A673 (cell line): ENCODE data around the gene CETP. TPM values are rescaled to one million over a fixed set of nuclear protein-coding genes. Genes with fewer than 3 reads are reported as not detected.

ENCODE experiments used
- BruUV-seq: library from RNA; stranded (reverse); fragments of 400-500 nt; replicated peaks from 2 replicates; lab custom pipeline; 2021; lab: Mats Ljungman, UMichigan
- CTCF ChIA-PET: fragments of 300-600 bp; sonication (Branson Sonifier 250); formaldehyde crosslinking; loops from one replicate; lab custom pipeline; 2022; ENCODE audit warnings: antibody characterized with exemption; lab: Charles Lee
- POLR2A ChIA-PET: fragments of 300-600 bp; sonication (Branson Sonifier 250); formaldehyde crosslinking; loops from one replicate; lab custom pipeline; 2022; ENCODE audit warnings: antibody characterized with exemption; ENCODE audit not compliant: low non-redundant PET; lab: Charles Lee
- DNase-seq: peaks from one replicate; pipeline ENCODE4 v3.0.0-alpha.2; 2015; ENCODE audit warnings: low spot score
- H3K27ac ChIP-seq: fragments of 200-600 bp; sonication (generic); 2 replicates; pipeline ENCODE4 v1.5.1; 2016; ENCODE audit warnings: mixed run types, low read depth, mild to moderate bottlenecking, mixed read lengths, antibody characterized with exemption, low read length; ENCODE audit not compliant: poor library complexity, severe bottlenecking
- H3K27me3 ChIP-seq: fragments of 200-600 bp; sonication (generic); replicated peaks from 2 replicates; pipeline ENCODE4 v1.6.1; 2017; ENCODE audit warnings: mixed run types, low read depth, mild to moderate bottlenecking, mixed read lengths, antibody characterized with exemption, low read length; ENCODE audit not compliant: insufficient read depth, poor library complexity
- H3K36me3 ChIP-seq: fragments of 200-600 bp; sonication (generic); 2 replicates; pipeline ENCODE4 v1.6.1; 2016; ENCODE audit warnings: mixed run types, mild to moderate bottlenecking, mixed read lengths, antibody characterized with exemption, low read length; ENCODE audit not compliant: insufficient read depth, poor library complexity, severe bottlenecking
- H3K4me1 ChIP-seq: fragments of 200-600 bp; sonication (generic); 2 replicates; pipeline ENCODE4 v1.6.1; 2017; ENCODE audit warnings: mixed run types, mild to moderate bottlenecking, mixed read lengths, antibody characterized with exemption, low read length; ENCODE audit not compliant: insufficient read depth, poor library complexity, severe bottlenecking
- H3K4me3 ChIP-seq: fragments of 200-600 bp; sonication (generic); 2 replicates; pipeline ENCODE4 v1.5.1; 2016; ENCODE audit warnings: low read depth, mixed run types, mild to moderate bottlenecking, mixed read lengths, low read length; ENCODE audit not compliant: poor library complexity, severe bottlenecking
- H3K9me3 ChIP-seq: fragments of 200-600 bp; sonication (generic); 2 replicates; pipeline ENCODE4 v1.6.1; 2016; ENCODE audit warnings: mixed run types, low read depth, mild to moderate bottlenecking, mixed read lengths, antibody characterized with exemption, low read length; ENCODE audit not compliant: poor library complexity, severe bottlenecking
- CTCF ChIP-seq: fragments of 300-800, 200-600 bp; sonication (generic); conservative IDR thresholded peaks from 2 replicates; pipeline ENCODE4 v1.5.1; 2017; ENCODE audit warnings: low read depth, mild to moderate bottlenecking, antibody characterized with exemption, low read length, moderate library complexity, mixed read lengths
- EZH2 ChIP-seq: fragments of 200-600 bp; sonication (generic); IDR thresholded peaks from 2 replicates; pipeline ENCODE4 v1.6.1; 2017; ENCODE audit warnings: borderline replicate concordance, low read depth, mild to moderate bottlenecking, mixed read lengths, antibody characterized with exemption, low read length; ENCODE audit not compliant: poor library complexity, severe bottlenecking
- intact Hi-C: fragments of 100-400 bp; cut with micrococcal nuclease; formaldehyde crosslinking; loops from one replicate; pipeline ENCODE4 v1.10.0; 2022; ENCODE audit not compliant: unreplicated experiment
- total RNA-seq: library from RNA; stranded (reverse); gene quantifications from 2 replicates; pipeline ENCODE4 v1.2.3, GENCODE V29; 2021

Gene CETP
- total RNA-seq, 1 experiment from 2014 or later = not detected

- CTCF ChIA-PET = no interaction called here
- intact Hi-C loops = no loop called here
- BruUV-seq = no TSS peak
Observed at GRCh38 chr16:56997264-56997663, 35.5 kb downstream of the CETP start.

GRCh38 chr16:56997931-56998330 lies 36.2 kb downstream of the CETP start:
- POLR2A ChIA-PET = no interaction called here

More at GRCh38 chr16:56997264-56997663, 35.5 kb downstream of the CETP start:
- H3K4me3 ChIP-seq = no peak overlapping the region
- no peak overlapping the region for H3K27ac ChIP-seq
- H3K27me3 ChIP-seq = no peaks in the 10 kb centered on the region
- no peak for TF ChIP-seq CTCF
- TF ChIP-seq EZH2 = no peak
- POLR2A ChIA-PET = no interaction called here
- H3K4me1 ChIP-seq = no peaks in the 10 kb centered on the region
- no peaks in the 10 kb centered on the region for H3K36me3 ChIP-seq
- no peaks in the 10 kb centered on the region for H3K9me3 ChIP-seq
- no peak for DNase-seq

GRCh38 chr16:56998352-56998751 lies 36.6 kb downstream of the CETP start:
- no peaks in the 10 kb centered on the region for H3K9me3 ChIP-seq
- BruUV-seq = no TSS peak
- no peak overlapping the region for H3K4me3 ChIP-seq
- H3K27ac ChIP-seq = no peak overlapping the region
- H3K4me1 ChIP-seq = no peaks in the 10 kb centered on the region
- no peak for DNase-seq
- ChIA-PET CTCF (no interaction called here), POLR2A (no interaction called here)
- no peaks in the 10 kb centered on the region for H3K36me3 ChIP-seq
- TF ChIP-seq CTCF (no peak), EZH2 (no peak)
- intact Hi-C loops = no loop called here
- no peaks in the 10 kb centered on the region for H3K27me3 ChIP-seq

More at GRCh38 chr16:56997931-56998330, 36.2 kb downstream of the CETP start:
- Histone ChIP-seq H3K36me3 (no peaks in the 10 kb centered on the region), H3K9me3 (no peaks in the 10 kb centered on the region), H3K27ac (no peak overlapping the region), H3K4me1 (no peaks in the 10 kb centered on the region), H3K4me3 (no peak overlapping the region), H3K27me3 (no peaks in the 10 kb centered on the region)
- BruUV-seq = no TSS peak
- intact Hi-C loops = no loop called here
- CTCF ChIA-PET = no interaction called here
- DNase-seq = no peak
- no peak for TF ChIP-seq EZH2

GRCh38 chr16:56998861-56999260 lies 37.1 kb downstream of the CETP start:
- intact Hi-C loops = no loop called here
- no peak for DNase-seq
- no TSS peak for BruUV-seq
- ChIA-PET CTCF (no interaction called here), POLR2A (no interaction called here)
- no peak overlapping the region for H3K4me3 ChIP-seq
- no peaks in the 10 kb centered on the region for H3K9me3 ChIP-seq
- TF ChIP-seq EZH2 (no peak), CTCF (no peak)
- no peaks in the 10 kb centered on the region for H3K4me1 ChIP-seq
- H3K36me3 ChIP-seq = no peaks in the 10 kb centered on the region
- no peak overlapping the region for H3K27ac ChIP-seq
- H3K27me3 ChIP-seq = no peaks in the 10 kb centered on the region
